Measurements from ENCODE around the gene DOCK9.

Gene DOCK9

GRCh38 chr13:99018418-99019180 lies 40.7 kb upstream of the DOCK9 start:
- TF ChIP-seq FOXM1 (IDR thresholded peaks at IDR 0.05; ENCODE audit: borderline replicate concordance, low read depth) (no peak), TAF1 (IDR thresholded peaks at IDR 0.05; ENCODE audit: low read depth) (no peak)

GRCh38 chr13:99015606-99016490 lies 38.0 kb upstream of the DOCK9 start:
- TF ChIP-seq MAX (IDR thresholded peaks at IDR 0.05): no peak
- TF ChIP-seq RAD21 (IDR thresholded peaks at IDR 0.05; ENCODE audit: low read depth): no peak
- no peak for TF ChIP-seq CREB1 (IDR thresholded peaks at IDR 0.05; ENCODE audit: low read depth)
- no peak for TF ChIP-seq CEBPB (IDR thresholded peaks at IDR 0.05)
- no peak for TF ChIP-seq TEAD4 (IDR thresholded peaks at IDR 0.05)
- TF ChIP-seq FOXM1 (IDR thresholded peaks at IDR 0.05; ENCODE audit: borderline replicate concordance, low read depth): no peak
- no peak for TF ChIP-seq TCF12 (IDR thresholded peaks at IDR 0.05; ENCODE audit: low read depth)
- no peak for TF ChIP-seq ZBTB7A (IDR thresholded peaks at IDR 0.05; ENCODE audit: low read depth)
- TF ChIP-seq EP300 (IDR thresholded peaks at IDR 0.05; ENCODE audit: borderline replicate concordance): no peak
- TF ChIP-seq TAF1 (IDR thresholded peaks at IDR 0.05; ENCODE audit: low read depth): no peak
- TF ChIP-seq NFIC (IDR thresholded peaks at IDR 0.05): no peak
- no peak for TF ChIP-seq REST (IDR thresholded peaks at IDR 0.05; ENCODE audit: low read depth)
- TF ChIP-seq YY1 (IDR thresholded peaks at IDR 0.05; ENCODE audit: low read depth): no peak
- TF ChIP-seq USF1 (IDR thresholded peaks at IDR 0.05): no peak
- no peak for TF ChIP-seq EGR1 (IDR thresholded peaks at IDR 0.05)

- TF ChIP-seq YY1 (IDR thresholded peaks at IDR 0.05; ENCODE audit: low read depth) (no peak), REST (IDR thresholded peaks at IDR 0.05; ENCODE audit: low read depth) (no peak), USF1 (IDR thresholded peaks at IDR 0.05) (no peak), TEAD4 (IDR thresholded peaks at IDR 0.05) (no peak)
Measured at GRCh38 chr13:99014522-99014921, 36.7 kb upstream of the DOCK9 start.

- no peak for TF ChIP-seq EP300 (IDR thresholded peaks at IDR 0.05; ENCODE audit: borderline replicate concordance)
- TF ChIP-seq TEAD4 (IDR thresholded peaks at IDR 0.05): no peak
- no peak for TF ChIP-seq CREB1 (IDR thresholded peaks at IDR 0.05; ENCODE audit: low read depth)
- no peak for TF ChIP-seq NFIC (IDR thresholded peaks at IDR 0.05)
- no peak for TF ChIP-seq YY1 (IDR thresholded peaks at IDR 0.05; ENCODE audit: low read depth)
- TF ChIP-seq TAF1 (IDR thresholded peaks at IDR 0.05; ENCODE audit: low read depth): no peak
- TF ChIP-seq FOXM1 (IDR thresholded peaks at IDR 0.05; ENCODE audit: borderline replicate concordance, low read depth): no peak
- TF ChIP-seq ZBTB7A (IDR thresholded peaks at IDR 0.05; ENCODE audit: low read depth): no peak
- TF ChIP-seq REST (IDR thresholded peaks at IDR 0.05; ENCODE audit: low read depth): no peak
- TF ChIP-seq MAX (IDR thresholded peaks at IDR 0.05): no peak
- no peak for TF ChIP-seq TCF12 (IDR thresholded peaks at IDR 0.05; ENCODE audit: low read depth)
- TF ChIP-seq USF1 (IDR thresholded peaks at IDR 0.05): no peak
Measured at GRCh38 chr13:99013951-99014350, 36.1 kb upstream of the DOCK9 start.
